Measurements from ENCODE around the gene TRPM8. TPM values are rescaled to one million over a fixed set of nuclear protein-coding genes. Genes with fewer than 3 reads are reported as not detected.
A peak's percentile ranks its signal among the peaks of the same experiment; 100 is the strongest.

Gene TRPM8
- polyA plus RNA-seq, 1 donor = 0.17 TPM

DNA sequence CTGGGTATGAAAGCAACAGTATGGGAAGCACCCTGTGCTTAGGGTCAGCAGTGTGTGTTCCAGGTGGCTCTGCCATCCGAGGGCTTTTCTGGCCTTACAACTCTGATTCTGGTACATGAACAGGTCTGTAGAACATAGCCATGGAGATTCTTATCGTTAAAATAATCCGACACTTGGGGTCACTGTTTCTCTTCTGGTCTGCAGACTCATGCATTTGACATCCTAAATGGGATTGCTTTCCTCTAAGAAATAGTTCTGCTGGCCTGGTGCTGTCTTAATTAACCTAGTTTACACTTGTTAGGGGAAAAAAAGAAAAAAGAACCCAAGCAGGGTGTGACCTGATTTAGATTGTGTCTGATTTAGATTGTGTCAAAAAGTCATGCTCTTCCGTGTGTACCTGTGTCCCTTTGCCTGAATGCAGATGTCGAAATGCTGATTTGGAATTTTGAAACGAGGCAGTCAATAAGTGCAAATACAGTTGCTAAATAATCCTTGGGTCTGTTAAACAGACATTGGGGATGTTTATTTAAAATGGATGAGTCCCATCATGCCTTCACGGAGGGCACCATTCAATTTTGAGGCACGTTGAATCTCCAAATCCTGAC is 59.6 kb downstream of the TRPM8 start:
- peak; percentile 59 for DNase-seq

DNA sequence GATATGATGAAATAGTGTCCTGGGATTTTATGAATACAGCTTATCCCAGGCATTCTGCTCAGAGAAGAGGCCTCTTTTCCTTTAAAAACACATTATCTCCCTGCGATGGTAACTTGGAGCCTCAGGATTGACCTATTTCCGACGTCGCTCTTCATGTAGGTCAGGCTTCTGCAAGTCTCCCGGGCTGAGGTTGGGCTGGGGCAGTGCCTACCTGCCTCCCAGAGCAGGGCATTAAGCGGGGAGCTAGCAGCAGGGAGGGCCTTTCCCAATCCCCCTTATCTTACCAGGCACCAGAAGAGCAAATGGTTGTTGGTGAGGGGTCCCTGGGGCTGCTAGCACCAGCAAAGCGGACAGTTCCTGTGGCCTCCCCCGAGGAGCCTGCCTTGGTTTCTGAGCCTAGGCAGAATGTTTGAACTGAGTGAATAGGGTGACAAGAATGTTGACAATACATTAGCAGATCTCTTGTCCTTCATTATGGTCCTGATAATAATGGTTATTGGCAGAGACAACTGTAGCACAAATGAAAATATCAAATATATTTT is 60.2 kb downstream of the TRPM8 start:
- no peak for DNase-seq

DNA sequence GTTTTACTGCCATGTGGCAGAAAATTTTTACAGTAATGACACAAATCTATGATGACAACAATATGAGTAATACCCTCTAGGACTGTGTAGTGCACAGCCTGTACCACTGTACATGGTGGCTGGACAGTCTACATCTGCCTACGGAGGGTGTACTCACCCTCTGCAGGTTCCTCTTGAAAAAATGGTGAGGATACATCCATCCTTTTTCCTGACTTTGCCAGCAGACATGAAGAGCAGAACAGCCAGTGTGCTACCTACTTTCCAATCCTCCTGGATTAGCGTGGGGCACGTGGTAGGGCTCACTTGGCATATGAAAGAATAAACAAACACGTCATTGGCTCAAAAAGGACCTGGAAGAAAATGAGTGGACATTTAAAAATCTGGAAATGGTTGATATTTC is 62.6 kb downstream of the TRPM8 start:
- no peak for DNase-seq

DNA sequence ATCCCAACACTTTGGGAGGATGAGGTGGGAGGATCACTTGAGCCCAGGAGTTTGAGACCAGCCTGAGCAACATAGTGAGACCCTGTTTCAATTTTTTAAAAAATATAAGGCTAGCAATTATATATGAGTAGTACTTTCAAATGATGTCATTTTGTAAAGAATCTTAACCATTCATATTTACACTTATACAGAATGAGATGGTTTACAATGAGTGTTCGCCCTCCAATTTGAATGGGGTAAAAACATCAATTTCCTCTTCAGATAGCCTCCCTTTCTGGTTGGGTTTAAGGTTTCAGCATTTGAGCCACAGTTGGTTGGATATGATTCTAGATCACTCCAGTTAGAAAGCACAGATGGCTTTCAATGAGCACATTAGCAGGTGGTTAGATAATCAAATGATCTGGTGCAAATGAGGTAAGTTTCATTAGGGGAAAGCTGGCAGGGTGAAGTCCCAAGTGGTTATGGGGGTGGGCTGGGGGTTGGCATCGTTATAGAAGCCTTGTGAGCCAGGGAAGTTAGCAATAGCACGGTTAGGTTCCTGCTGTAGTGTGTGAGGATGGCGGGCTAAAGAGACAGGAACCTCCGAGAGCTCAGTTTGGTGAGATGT is 63.9 kb downstream of the TRPM8 start:
- no peak for DNase-seq

DNA sequence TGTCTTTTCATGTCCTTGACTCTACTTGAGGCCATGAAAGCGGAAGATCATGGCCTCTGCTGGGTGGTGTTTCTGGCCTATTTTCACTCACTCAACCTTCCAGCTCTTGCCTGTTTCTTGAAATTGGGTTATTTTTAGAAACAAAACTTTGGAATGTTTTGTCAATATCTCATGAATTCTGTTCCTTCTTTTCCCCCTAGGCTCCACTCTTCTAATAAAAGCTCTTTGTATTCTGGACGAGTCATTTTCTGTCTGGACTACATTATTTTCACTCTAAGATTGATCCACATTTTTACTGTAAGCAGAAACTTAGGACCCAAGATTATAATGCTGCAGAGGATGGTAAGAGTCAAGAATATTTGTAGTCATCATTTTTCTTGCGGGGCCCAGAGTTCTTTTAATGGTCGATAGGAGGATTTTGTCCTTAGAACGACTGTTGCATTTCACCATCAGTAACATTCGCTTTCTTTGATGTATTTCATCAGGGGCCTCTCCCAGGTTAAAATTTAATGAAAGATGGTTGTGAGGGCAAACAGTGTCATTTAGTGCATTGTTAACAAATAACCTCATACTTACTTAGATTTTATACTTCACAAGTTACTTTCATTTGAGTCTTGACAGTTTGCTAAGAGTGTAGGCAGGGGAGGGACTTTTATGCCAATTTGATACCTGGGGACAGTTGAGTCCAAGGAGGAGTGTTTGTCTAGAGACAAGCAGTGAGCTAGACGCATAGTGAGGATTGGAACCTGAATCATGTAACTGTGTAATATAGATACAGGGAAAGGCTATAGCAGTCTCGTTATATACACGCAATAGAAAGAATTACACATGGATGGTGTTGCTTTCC is 64.6 kb downstream of the TRPM8 start:
- DNase-seq = no peak

DNA sequence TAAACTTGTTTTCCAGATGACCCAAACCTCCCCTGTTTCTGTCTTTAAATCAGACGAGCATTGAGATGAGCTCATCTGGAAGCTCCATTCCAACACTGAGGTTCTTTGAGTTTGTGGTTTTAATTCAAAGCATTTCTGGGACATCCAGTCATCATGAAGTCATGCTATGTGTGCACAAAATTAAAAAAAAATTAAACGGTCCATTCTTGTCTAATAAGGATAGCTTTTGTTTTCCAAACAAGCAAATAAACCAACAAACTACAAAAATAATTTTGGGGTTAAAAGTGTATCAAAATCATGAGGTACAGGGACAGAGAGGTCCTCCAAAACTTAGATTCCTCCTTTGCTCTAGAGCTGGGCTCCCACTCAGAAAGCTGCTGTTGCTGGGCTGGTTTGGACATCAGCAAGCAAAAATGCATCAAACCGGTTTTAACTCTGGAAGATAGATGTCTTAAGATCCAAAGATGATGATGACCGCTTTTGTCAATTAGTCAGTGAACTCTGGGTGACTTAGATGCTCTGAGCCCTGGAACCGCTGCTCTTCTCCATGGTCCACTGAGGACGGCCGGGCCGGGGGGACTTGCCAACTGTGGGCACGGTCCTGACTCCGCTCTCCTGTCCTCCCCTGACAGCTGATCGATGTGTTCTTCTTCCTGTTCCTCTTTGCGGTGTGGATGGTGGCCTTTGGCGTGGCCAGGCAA is 65.4 kb downstream of the TRPM8 start:
- no peak for DNase-seq

DNA sequence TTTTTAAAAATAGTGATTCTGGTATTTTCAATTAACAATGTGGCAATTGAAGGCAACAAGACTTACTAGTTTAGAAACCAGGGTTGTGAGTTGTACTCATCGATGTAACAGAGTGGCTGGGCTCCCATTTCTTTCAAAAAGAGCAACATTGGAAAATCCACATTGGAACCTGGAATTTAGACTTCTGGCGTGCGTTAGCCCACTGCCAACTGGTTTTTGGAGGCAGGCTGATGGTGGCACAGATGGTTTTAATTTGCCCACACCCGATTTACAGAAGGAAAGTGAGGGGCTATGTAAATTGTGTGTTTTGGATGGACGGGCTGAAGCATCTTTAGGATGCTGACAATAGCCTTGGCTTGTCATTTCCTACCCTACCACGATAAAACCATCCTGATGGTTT is 66.3 kb downstream of the TRPM8 start:
- no peak for DNase-seq

DNA sequence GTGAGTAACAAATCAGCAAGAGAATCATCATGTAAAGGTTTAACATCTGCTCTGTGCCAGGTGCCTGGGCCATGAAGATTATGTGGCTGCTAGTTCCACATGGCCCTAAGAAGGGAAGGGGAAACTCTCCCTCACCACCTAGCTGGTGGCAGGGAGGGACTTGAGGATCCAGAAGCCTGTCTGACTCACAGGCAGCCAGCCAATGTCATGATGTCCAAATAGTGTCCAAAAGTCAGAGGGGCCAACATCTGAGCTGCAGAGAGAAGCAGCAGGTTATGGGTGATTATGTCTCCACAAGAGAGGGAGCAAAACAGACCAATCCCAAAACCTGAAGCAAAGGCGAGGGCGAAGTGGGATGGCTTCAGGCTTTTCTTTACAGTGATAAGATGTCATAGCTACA is 71.4 kb downstream of the TRPM8 start:
- no peak for DNase-seq

DNA sequence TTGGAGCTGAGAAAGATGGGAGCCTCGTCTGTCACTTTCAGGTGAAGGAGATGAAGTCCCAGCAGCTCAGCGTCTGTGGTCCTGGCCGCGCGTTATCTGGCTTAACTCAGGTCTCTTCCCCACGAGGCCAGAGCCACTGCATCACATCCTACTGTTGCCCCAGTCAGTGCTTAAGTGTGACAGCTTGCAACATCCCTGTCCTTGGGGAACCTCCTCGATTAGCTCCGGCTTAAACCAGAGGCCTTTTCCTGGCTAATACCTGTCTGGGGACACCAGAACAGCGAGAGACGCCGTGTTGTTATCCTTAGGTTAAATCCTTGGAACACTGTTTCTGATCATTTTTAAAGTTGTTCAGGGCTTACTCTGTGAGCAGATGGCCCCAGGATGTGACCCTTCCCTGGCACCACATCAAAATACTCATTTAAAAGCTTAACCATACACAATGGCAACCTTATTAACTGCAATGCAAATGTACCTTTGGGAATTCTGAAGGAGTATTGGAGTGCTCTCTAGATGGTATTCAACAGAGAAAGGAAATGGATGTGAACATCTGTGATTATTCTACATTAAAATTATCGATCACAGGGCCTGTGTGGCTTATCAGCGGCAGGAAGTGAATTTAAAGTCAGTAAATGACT is 72.2 kb downstream of the TRPM8 start:
- DNase-seq = no peak

DNA sequence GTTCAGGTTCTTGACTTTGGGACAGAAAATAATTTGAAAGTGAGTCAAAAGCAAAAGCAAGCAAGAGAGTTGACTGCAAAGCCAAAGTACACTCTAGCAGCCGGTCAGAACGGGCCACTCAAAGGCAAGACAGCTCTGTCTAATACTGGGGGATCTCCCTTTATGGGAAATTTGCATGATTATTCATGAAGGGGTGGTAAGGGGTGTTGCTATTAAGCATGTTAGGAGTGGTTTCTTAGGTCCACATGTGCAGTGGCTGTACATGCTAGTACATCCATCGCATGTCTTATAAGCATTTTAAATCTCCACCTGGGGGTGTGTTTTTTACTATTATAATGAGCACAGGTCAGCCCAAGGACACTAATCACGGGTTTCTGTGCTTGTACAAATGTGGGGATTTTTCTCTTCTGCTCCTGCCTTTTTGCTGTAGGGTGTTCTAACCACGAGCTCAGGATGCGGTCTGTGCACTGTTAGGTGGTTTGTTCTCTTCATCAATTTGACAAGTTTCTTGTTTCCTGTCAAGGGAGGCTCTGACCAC is 73.2 kb downstream of the TRPM8 start:
- DNase-seq = no peak

DNA sequence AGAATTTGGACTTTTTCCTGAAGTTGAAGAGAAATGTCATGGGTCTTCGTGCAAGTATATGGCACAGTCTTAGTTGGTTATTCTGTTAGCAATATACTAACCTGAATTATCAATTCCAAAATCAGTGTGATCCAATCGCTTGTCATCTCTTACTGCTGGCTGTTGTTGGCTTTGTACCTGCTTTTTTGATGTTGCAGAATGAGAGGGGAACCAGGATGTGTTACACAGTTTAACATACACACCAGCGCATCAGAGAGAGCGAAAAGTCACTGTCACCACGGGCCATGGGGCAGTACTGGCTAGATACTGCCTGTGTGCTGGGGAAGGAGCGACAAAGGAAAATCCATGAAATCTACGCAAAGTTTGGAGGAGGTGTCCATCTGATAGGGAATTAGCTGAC is 74.0 kb downstream of the TRPM8 start:
- no peak for DNase-seq

DNA sequence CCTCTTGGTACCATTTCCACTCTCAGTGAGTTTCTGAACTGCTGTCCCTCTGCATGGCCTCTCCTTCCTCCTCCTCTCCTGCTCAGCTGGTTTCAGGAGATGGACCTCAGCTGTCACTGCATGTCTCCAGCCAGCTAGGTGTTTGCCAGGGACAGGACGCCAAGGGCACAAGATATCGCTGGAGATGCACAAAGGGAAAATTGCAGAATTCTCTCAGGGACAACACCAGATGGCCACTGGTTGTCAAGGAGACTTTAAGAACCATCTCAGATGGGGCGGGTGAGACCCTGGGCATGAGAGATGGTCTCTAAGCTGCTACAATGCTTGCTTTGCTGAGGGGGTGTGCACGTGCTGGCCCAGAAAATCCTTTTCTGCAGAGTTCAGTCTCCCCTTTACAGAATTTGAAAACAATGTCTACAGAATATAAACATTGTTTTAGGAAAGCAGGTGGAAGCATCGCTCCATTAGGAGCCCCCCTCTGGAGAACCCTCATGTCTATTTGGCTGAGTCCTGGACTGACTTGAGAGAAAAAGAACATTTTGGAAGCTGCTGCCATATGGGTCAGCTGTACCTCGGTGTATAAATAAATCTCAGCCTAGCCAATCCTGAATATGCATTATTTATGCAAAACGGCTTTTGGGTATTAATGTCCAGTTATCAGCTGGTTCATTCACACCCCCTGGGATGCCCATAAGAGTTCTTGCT is 75.5 kb downstream of the TRPM8 start:
- no peak for DNase-seq

DNA sequence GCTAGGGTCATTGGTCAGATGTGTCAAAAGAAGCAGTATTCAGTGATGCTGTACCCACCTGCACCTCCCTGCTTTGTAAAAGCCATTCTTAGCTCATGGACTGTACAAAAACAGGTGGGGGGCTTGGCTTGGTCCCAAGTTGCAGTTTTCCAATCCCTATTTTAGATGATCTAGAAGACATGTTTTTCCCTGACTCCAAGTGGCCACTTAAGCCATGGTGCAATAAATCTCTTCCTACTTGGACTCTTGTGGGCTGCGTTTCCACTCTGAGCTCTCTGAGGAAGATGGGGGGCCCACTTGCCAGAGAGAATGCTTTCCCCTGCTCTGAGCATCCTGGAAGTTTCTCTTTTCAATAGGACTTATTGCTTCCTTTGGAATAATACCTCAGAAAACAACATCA is 76.3 kb downstream of the TRPM8 start:
- DNase-seq = no peak

DNA sequence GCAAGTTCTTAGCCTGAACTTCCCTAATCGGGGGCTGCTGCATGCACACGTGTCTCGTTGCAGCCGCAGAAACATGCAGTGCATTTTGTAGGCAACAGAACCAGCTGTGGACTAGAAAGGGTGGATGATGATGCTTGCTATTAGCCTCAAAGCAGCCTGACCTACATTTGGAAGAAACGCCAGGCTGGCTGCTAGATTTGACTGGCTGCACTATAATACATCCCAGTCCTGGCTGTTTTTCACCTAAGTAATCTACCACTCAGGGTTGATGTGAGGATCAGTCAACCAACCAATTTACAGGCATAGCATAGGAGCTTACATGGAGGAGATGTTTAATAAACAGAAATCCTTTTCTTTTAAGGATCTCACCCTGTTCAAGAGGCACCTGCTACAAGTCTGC is 77.0 kb downstream of the TRPM8 start:
- DNase-seq = no peak

DNA sequence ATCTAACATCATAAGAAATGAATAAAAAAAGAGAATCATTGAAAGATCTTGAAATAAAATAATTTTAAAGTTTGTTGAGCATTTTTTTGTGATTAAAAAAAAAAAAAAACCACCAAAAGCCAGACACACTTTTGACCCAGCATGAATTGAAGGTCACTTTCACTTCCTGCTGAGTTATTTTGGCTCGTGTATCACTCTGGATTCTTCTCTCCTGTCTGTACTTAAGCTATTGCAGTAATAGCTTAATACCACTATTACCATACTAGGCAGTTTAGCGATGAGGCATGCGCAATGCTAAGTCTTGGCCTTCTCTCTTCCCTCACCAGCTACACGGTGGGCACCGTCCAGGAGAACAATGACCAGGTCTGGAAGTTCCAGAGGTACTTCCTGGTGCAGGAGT is 78.8 kb downstream of the TRPM8 start:
- DNase-seq = no peak

DNA sequence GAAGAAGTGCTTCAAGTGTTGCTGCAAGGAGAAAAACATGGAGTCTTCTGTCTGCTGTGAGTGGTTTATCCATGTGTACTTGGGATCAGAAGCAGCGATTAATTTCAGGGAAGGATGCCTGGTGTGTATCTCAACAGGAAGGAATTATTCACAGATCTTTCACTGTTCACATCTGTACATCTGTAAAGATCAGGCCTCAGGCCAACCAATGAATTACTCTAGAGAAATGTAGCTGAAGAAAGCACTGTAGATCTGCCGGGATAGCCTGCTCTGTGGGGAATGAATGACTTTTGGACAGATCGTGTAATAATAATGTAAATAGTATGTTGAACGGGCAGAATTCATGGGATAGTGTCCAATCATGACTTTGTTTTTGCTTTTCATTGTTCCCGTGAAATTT is 79.3 kb downstream of the TRPM8 start:
- DNase-seq = peak; percentile 73

DNA sequence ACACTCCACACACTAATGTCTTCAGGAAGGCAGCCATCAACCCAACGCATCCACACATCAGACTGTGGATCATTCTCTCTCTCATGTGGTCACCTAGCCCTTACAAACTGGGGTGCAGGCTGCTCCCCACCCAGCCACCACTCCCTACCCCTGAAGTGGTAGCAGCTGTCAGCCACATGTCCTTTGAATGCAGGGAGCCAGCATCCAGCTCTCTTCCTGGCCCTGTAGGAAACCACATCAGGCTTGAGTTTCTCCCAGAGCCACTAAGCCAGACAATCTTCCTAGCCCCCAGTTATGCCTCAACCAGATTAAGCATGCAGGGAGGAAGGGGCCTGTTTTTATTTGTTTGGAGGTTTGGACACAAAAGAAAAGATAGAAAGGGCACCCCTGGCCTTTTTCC is 80.5 kb downstream of the TRPM8 start:
- DNase-seq = no peak

DNA sequence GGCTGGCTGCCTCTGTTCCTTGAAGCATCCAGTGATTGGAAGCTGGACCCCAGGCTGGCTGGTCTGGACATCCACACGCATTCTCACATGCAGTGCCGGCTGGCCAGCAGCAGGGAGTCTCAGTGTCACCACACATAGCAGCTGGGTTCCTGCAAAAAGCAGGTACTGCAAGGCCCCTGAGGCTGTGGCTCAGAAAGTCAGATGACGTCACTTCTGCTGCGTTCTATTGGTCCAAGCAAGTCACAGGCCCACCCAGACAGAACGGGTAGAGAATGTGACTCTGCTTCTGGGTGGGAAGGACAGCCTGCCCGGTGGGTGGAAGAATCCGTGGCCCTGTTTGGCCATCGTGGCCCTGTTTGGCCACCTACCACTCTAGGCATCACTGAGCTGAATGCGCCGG is 82.0 kb downstream of the TRPM8 start:
- DNase-seq = no peak

DNA sequence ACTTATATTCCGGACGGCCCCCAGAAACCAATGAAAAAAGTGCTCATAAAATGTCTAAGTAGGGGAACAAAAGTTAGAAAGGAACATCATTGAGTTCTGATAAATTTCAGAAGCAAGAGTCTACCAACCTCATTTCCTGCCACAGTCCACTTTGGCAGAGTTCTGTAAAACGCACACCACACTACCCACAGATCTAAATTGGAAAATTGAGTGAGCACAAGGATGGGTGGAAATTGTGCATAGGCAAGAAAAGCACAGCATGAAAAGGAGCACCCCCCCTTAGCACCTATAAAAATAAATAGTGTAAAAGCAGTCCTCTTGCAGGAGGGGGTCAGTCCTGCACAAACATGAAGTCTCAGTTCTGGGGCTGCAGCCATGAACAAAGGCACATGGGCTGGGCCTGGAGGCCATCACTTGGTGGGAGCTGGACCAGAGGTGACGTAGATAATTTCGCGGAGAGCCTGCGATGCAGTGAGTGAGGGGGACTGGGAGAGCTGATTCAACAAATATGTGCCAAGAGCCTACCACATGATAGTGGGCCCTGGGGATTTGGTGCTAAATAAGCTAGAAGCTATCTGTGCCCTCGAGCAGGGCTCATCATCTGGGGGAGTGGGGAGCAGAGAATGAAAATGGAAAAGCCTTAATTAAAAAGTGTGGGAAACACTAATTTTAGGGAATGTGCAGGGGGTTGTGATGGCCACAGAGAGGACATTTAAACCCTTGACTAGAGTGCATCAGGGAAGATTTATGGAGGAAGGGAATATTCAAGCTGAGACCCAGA is 84.4 kb downstream of the TRPM8 start:
- DNase-seq = no peak

DNA sequence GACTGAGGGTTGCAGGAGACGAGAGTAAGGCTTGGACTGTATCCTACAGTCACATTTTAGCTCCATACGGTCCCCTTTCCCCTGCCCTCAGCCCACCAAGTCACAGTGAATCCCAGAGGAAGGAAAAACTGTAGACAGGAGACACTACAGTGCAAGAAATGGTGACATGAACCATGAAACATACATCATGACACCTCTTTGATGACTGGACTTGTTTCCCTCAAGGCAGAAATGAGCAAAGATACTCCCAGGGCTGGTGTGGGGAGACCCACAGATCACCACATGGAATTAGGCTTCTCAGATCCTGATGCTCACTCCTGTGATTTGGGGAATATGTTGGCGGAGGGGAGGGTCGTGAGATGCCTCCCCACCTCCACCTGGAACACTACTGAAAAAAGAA is 85.1 kb downstream of the TRPM8 start:
- DNase-seq = no peak
